GM21447 (cell line): Measurements from ENCODE around the gene OST4.
"Not testable (repeated sequence)": the region's sequence is repeated elsewhere in the genome, so short reads cannot be mapped to it uniquely, and the experiment has no call there.

ENCODE experiments used
- ATAC-seq: cut with Tn5 transposase; IDR thresholded peaks from one replicate; pipeline ENCODE4 v1.9.1; 2021; ENCODE audit not compliant: unreplicated experiment

The OST4 gene

DNA sequence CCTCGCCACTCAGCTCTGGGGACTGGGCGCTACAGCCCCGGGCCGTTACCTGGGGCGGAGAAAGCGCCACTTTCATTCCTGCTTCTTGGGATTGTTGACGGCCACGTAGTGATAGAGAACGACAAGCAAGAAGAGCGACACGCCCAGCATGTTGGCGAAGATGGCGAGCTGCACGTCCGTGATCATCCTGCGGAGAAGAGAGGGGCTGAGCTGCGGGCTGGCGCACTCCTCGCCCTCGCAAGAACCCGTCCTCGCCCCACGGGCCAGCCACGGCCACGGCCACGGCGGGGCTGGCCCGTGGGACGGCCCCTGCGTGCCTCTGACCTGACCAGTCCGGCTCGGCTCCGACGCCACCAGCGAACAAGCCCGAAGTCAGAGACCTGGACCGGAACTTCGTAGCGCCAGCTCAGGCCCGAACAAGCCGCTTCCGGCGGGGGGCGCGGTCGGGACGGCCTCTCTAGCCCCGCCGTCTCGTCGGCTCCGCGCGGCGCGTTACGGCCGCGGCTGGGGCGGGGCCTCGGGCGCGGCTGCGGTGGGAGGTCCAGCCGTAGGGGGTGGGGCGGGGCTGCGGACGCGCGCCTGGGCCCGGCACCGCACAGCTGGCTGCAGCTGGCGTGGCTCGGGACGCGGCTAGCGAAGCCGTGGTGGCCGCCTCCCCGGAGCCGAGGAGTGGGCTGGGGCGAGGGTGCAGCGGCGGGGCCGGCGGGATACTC lies at the start of gene OST4:
Gene OST4, minus strand, starts transcription at position 378 of the 713 bp plus-strand sequence.
- ATAC-seq = peak; percentile 73

GRCh38 chr2:27119330-27119670 lies 47.8 kb upstream of the OST4 start:
- not testable (repeated sequence) for ATAC-seq

DNA sequence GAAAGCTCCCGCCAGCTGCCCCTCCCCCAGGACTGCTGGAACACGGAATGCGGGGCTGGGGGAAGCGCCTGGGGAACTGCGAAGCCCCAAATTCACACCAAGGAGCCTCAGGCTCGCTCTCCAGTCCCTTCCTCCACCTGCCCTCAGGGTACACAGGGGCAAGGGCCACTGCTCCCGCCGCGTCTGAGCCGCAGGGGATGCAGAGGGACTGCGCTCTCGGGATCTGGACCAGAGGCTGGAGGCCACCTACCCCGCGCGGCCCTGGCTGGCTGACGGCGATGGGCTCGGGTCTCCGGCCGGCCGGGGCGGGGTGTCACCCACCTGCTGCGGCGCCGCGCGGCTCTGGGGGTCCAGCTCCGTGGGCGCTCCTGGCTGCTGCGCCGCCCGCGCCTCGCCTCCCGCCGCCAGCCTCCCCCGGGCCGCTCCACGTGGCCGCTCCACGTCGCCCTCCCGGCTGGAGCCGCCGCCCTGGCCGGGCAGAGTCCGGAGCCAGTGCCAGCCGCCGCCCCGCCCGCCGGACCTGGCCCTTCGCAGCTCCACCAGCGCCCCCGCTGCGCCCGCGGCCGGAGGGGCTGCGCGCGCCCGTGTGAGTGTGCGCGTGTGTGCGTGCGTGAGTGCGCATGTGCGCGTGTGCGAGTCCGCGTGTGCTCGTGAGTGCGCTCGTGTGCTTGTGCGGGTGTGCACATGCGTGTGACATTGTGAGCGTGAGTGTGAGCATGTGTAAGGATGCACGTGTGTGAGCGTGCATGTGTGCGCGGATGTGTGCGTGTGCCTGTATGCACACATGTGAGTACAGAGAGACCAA lies 47.3 kb upstream of the OST4 start, which contains the start of gene CGREF1:
Gene CGREF1, minus strand, starts transcription at position 604 of the 805 bp plus-strand sequence. CDS start 14,762 bp downstream, outside the sequence.
- no peak for ATAC-seq

DNA sequence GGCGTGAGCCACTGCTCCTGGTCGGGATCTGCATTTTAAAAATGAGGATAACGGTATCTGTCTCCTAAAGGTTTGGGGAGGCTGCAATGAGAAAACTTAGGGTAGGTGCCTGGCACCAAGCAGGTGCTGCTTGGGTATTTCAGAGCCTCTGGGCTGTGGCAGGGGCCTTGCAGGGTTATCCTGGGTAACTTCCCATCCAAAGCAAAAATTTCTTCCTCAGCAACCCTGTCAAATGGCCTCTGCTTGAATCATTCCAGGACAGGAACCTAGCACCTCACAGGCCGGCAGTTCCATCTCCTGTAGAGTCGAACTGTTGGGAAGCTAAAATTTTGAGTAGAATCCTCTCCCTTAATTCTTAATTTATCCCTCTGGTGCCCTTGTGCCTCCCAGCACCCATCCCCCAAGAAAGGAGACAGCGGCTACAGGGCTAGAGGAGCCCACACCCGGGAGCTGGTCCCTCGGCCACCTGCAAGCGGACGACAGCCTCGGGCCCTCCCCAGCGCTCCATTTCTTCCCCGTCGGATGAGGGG lies 46.6 kb upstream of the OST4 start:
- no peak for ATAC-seq

DNA sequence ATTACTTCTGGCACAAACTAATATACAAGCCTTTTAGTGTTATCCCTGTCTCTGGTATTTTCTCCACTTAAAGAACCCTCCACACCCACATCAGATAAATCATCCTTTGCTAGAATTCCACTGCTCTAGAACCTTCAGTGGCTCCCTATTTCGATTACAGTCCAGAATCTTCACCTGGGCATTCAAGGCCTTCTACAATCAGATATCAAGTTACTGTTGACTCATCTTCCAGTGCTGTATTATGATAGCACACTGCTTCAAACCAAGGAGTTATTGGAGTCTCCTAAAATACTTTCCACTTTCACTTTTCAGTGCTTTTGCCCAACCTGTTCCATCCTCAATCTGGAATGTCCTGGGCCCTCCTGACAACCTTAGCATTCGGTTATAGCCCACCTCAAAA lies 44.1 kb upstream of the OST4 start:
- no peak for ATAC-seq

- not testable (repeated sequence) for ATAC-seq
Measured at GRCh38 chr2:27111392-27112078, 40.1 kb upstream of the OST4 start.

DNA sequence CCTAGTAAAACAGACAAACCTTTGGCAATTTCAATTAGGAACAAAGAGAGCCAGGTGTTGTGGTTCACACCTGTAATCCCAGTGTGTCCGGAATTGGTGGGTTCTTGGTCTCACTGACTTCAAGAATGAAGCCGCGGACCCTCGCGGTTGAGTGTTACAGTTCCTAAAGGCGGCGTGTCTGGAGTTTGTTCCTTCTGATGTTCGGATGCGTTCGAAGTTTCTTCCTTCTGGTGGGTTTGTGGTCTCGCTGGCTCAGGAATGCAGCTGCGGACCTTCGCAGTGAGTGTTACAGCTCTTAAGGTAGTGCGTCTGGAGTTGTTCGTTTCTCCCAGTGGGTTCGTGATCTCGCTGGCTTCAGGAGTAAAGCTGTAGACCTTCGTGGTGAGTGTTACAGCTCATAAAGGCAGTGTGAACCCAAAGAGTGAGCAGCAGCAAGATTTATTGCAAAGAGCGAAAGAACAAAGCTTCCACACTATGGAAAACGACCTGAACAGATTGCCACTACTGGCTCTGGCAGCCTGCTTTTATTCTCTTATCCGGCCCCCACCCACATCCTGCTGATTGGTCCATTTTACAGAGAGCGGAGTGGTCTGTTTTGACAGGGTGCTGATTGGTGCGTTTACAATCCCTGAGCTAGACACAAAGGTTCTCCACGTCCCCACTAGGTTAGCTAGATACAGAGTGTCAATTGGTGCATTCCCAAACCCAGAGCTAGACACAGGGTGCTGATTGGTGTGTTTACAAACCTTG lies 39.3 kb upstream of the OST4 start:
- ATAC-seq = not testable (repeated sequence)

GRCh38 chr2:27109083-27109482 lies 37.6 kb upstream of the OST4 start:
- no peak for ATAC-seq

- no peak for ATAC-seq
Measured at GRCh38 chr2:27108221-27108620, 36.8 kb upstream of the OST4 start.

- ATAC-seq = no peak
Measured at GRCh38 chr2:27105981-27106380, 34.5 kb upstream of the OST4 start.

DNA sequence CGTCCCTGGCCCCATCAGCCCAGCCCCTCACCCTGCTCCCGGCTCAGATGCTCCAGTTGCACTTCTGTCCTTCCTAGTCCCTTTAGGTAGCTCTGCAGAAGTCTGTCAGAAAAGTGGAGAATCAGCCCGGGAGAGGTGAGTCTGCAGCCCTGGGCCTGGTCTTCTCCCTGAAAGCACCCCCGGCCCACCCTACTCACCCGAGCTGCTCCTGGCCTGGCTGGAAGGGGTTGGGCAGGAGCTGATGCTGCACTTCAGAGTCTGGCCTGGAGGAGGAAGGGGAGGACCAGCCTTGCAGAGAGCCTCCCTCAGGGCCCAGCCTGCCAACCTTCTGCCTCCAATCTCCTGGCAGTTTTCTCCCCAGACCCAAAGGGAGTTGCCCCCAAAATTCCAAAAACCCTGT lies 30.9 kb upstream of the OST4 start:
- ATAC-seq = no peak

- ATAC-seq = no peak
Measured at GRCh38 chr2:27100036-27100435, 28.6 kb upstream of the OST4 start.

GRCh38 chr2:27099334-27099955 lies 28.0 kb upstream of the OST4 start:
- ATAC-seq = no peak

- no peak for ATAC-seq
Measured at GRCh38 chr2:27097341-27097740, 25.9 kb upstream of the OST4 start.

- ATAC-seq = no peak
Measured at GRCh38 chr2:27096748-27097297, 25.4 kb upstream of the OST4 start.

DNA sequence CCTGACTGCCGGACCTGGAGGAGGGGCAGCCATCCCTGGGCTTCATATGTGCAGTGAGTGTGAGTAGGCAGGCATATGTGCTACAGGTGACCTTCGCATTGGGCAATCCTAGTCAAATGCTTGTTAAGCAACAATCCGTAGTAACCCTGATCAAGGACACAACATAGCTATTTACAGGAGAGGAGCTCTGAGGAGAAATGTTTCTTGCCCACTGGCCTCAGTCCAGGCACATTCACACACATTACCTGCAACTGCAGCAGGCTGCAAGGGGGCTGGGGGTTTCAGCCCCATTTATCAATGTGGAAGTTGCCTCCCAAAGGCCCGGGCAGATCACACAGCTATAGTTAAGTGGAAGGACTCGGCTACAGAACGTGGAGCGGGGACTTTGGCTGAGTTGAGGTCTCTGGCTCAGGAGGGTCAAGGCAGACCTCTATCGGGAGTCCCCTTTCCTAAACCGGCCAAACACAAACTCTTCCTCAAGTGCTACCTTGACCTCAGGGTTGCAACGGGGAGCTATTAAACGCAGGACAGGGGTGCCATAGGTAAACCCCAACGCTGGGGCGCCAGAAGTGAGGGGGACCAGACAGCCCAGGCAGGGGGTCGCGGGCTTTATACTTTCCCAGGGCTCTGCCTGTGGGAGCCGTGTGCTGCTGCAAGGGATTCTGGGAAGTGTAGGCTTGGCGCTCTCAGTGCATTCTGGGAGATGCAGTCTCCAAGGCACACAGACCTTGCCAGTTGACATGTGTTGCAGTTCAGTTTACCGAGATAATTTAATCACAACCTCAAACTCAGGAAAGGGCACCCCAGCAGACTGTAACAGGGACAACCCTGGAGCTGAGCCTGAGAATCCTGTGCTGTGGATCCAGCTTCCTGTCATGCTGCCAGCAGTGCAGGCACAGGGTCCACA lies 24.5 kb upstream of the OST4 start:
- no peak for ATAC-seq

- no peak for ATAC-seq
Measured at GRCh38 chr2:27095427-27095744, 23.9 kb upstream of the OST4 start.

DNA sequence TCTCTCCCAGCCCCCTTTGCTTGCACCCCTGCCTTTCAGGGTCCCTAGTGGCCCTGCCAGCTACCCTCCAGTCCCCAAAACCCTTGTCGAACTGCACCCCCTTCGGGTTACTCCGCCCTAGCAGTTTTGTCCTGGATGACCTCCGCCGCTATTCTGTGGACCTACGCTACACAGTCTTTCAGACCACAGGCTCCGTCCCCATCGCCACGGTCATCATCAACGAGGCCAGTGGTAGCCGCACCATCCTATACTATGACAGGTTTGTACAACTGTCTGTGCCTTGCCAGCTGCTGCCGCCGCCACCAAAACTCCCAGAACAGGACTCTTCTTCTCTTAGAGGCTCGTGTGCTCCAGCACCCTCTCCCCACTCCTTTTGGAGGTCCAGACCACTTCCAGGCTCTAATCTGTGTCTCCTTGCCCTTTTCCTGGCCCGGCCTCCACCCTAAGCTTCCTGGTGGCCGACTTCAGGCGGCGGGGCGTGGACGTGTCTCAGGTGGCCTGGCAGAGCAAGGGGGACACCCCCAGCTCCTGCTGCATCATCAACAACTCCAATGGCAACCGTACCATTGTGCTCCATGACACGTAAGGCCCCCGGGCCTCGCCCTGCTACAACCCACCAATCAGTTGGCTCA lies 23.0 kb upstream of the OST4 start:
- ATAC-seq = no peak
